Lung (tissue), 12 donors: ENCODE results near the gene ZNF618. TPM values are rescaled to one million over a fixed set of nuclear protein-coding genes. Genes with fewer than 3 reads are reported as not detected.
A peak's percentile ranks its signal among the peaks of the same experiment; 100 is the strongest.

Experiments used
- ATAC-seq: fragments of 200-7000 bp; cut with Tn5 transposase; one replicate; pipeline ENCODE4 v1.9.1; 2020; ENCODE audit warnings: moderate number of reproducible peaks; ENCODE audit not compliant: insufficient read depth, low FRiP score
- DNase-seq, 3 donors: peaks; one replicate each; pipeline ENCODE4 v3.0.0-alpha.2; 2013 to 2017
- H3K27ac ChIP-seq, 2 donors: one replicate each; pipeline ENCODE4 v1.5.1; 2013; ENCODE audit warnings: mild to moderate bottlenecking in 2 of 2, moderate library complexity in 2 of 2, control low read depth in 1 of 2, inconsistent platforms in 1 of 2, low read depth in 1 of 2, low read length in 1 of 2
- H3K27me3 ChIP-seq, 3 donors: one replicate each; pipeline ENCODE4 v1.5.1; 2013; ENCODE audit warnings: low read length in 2 of 3; ENCODE audit not compliant: control insufficient read depth in 3 of 3, insufficient read depth in 3 of 3
- H3K36me3 ChIP-seq, 4 donors: one replicate each; pipeline ENCODE4 v1.5.1; 2013; ENCODE audit warnings: low read length in 4 of 4, mild to moderate bottlenecking in 1 of 4, moderate library complexity in 1 of 4; ENCODE audit not compliant: control insufficient read depth in 4 of 4, insufficient read depth in 4 of 4
- H3K4me1 ChIP-seq, 5 donors: one replicate each; pipeline ENCODE4 v1.5.1; 2013; ENCODE audit warnings: low read length in 5 of 5, mild to moderate bottlenecking in 2 of 5, moderate library complexity in 1 of 5; ENCODE audit not compliant: control insufficient read depth in 5 of 5, insufficient read depth in 5 of 5
- H3K4me3 ChIP-seq: one replicate; pipeline ENCODE4 v1.5.1; 2013; ENCODE audit warnings: mild to moderate bottlenecking, control low read depth, moderate library complexity
- H3K9ac ChIP-seq, 2 donors: one replicate each; pipeline ENCODE4 v1.5.1; 2013; ENCODE audit warnings: low read length in 2 of 2, control low read depth in 1 of 2; ENCODE audit not compliant: insufficient read depth in 1 of 2
- H3K9me3 ChIP-seq, 4 donors: one replicate each; pipeline ENCODE4 v1.5.1; 2013; ENCODE audit warnings: low read length in 3 of 4, mild to moderate bottlenecking in 1 of 4, moderate library complexity in 1 of 4; ENCODE audit not compliant: control insufficient read depth in 4 of 4, insufficient read depth in 3 of 4
- WGBS, 2 donors: extraction: QIAGEN DNeasy Blood & Tissue Kit; methylation state at CpG; one replicate each; pipeline ENCODE4 v1.1.7; 2013; 5-methylcytosine and 5-hydroxymethylcytosine counted together
- polyA plus RNA-seq, 2 donors: library from polyadenylated mRNA; stranded (reverse); fragments of 200-250 nt; gene quantifications; one replicate each; pipeline ENCODE4 v1.2.1, GENCODE V29; 2013
- total RNA-seq, 2 donors: library from RNA; depleted of rRNA in 1 of 2; stranded (reverse); fragments of >200 nt in 1 of 2; gene quantifications; one replicate each; pipeline ENCODE4 v1.2.1, GENCODE V29; 2014 to 2021
- TF ChIP-seq, protein P1 (sequence below): IDR thresholded peaks from 2 replicates; pipeline ENCODE4 v1.5.1; 2012; ENCODE audit warnings: mild to moderate bottlenecking; ENCODE audit errors: control extremely low read depth, extremely low read depth
- donor health status: control.
- donor health status: control.
- donor health status: Bipolar disorder and iron deficiency.
- donor health status: healthy.
- donor health status: DM: yes; HTN: yes; CAD: no.

ZNF618 gene
- total and polyA plus RNA-seq, 4 donors = 1.6 to 16.3 (median 6.0) TPM

DNA sequence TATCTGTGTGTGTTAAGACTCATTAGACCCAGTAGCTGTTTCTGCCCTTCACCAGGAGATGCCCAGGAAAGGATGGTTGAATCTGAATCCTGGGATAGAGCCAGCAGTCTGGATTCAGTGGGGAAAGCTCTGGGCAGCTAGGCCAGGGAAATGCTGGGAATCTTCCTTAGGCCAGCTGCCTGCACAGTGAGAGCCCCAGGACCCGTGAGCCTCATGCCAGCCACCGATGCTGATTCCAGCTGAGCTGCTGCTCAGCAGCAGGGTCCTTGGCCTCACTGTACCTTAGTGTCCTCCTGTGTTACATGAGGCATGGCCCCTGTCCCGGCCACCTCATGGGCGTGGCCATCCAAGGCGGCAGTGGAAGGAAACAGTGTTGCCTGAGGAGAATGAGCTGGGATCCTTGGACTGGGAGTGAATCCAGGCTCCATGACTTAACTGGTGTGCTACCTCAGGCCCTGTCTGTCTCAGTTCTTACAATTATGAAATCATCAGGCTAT, 114.9 kb downstream of the ZNF618 start:
- H3K4me3 ChIP-seq = no peak overlapping the region
- H3K27ac ChIP-seq = no peak overlapping the region
- H3K9ac ChIP-seq = no peak overlapping the region
- peaks cover 14 to 55% (median 31%) of the 10 kb centered on the region in 5 donors for H3K4me1 ChIP-seq
- H3K36me3 ChIP-seq = peaks cover 0 to 6% (median 6%) of the 10 kb centered on the region in 4 donors
- WGBS, 2 donors = 76 to 90% methylated on average over 5 of the region's 5 CpGs
- no peaks in the 10 kb centered on the region for H3K9me3 ChIP-seq
- H3K27me3 ChIP-seq = no peaks in the 10 kb centered on the region
- no peak for ATAC-seq
- TF ChIP-seq, protein P1, sequence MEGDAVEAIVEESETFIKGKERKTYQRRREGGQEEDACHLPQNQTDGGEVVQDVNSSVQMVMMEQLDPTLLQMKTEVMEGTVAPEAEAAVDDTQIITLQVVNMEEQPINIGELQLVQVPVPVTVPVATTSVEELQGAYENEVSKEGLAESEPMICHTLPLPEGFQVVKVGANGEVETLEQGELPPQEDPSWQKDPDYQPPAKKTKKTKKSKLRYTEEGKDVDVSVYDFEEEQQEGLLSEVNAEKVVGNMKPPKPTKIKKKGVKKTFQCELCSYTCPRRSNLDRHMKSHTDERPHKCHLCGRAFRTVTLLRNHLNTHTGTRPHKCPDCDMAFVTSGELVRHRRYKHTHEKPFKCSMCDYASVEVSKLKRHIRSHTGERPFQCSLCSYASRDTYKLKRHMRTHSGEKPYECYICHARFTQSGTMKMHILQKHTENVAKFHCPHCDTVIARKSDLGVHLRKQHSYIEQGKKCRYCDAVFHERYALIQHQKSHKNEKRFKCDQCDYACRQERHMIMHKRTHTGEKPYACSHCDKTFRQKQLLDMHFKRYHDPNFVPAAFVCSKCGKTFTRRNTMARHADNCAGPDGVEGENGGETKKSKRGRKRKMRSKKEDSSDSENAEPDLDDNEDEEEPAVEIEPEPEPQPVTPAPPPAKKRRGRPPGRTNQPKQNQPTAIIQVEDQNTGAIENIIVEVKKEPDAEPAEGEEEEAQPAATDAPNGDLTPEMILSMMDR = no peak
- no peak for DNase-seq

DNA sequence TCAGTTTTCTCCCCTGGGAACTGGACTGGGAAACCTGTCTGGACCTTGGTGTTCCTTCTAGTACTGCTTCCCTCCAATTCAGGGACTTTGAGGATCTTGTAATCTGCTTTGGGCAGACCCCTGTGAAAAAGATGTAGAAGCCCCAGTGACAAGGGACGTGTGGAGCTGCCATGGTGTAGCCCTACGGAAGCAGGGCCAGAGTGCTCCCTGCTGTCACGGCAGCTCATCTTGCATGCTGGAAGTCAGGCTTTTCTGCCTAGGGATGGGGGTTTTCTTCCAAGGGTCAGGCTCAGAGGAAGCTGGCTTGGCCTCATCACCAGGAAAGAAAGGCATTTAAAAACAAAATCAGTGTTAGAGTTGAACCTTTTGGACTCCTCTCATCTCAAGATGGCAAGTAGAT, 115.6 kb downstream of the ZNF618 start:
- H3K27ac ChIP-seq = no peak overlapping the region
- DNase-seq = no peak

DNA sequence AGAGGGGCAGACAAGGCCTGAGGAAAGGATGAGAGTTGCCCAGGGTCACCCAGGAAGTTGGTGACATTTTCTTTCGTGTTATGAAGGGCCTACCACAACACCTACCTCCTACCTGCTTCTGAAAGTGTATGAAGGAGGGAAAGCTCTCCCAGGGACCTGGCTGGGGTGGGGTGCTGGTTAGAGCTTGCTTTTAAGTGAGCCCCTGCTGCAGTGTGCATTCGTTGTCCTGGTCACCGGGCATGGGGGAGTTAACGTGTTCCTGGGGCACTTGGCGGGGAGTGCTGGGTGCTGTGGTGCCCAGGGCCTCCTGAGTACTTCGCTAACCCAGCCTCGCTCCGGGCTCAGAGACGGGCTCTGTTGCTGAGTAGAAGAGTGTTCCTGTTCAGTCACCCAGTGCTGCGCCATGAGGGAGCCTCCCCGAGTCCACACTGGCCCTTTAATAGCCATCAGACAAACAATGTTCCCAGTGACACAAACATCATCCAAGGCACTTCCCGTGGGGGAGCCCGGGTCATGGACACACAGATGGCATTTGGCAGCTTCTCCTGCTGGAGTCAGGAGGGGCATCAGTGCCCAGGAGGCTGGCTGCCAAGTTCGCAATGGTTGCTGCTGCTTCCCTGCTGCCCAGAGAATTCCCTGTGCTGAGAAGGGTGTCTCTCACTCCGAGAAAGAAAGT, 116.3 kb downstream of the ZNF618 start:
- Histone ChIP-seq H3K4me3 (no peak overlapping the region), H3K27ac (peak overlapping the region in 1 of 2 donors; percentile 54), H3K4me1 (peaks cover 14 to 55% (median 31%) of the 10 kb centered on the region in 5 donors), H3K36me3 (peaks cover 0 to 6% (median 6%) of the 10 kb centered on the region in 4 donors), H3K27me3 (no peaks in the 10 kb centered on the region), H3K9ac (no peak overlapping the region), H3K9me3 (no peaks in the 10 kb centered on the region)
- WGBS, 2 donors = 41 to 46% methylated on average over 15 of the region's 15 CpGs
- TF ChIP-seq, protein P1 = no peak
- ATAC-seq (no peak), DNase-seq (no peak)

More for the DNA sequence above, 115.6 kb downstream of the ZNF618 start:
- peaks cover 0 to 6% (median 6%) of the 10 kb centered on the region in 4 donors for H3K36me3 ChIP-seq
- H3K9ac ChIP-seq = no peak overlapping the region
- no peak for ATAC-seq
- TF ChIP-seq, protein P1 = no peak
- WGBS, 2 donors = 87 to 94% methylated on average over 3 of the region's 3 CpGs
- H3K4me1 ChIP-seq = peaks cover 14 to 55% (median 31%) of the 10 kb centered on the region in 5 donors
- H3K4me3 ChIP-seq = no peak overlapping the region
- no peaks in the 10 kb centered on the region for H3K9me3 ChIP-seq
- no peaks in the 10 kb centered on the region for H3K27me3 ChIP-seq
